ENCODE data around the gene HSFX2.
"Not testable (repeated sequence)": the region's sequence is repeated elsewhere in the genome, so short reads cannot be mapped to it uniquely, and the experiment has no call there.

HSFX2 gene

GRCh38 chrX:149573456-149573855 lies 21.7 kb downstream of the HSFX2 start:
- H3K36me3 ChIP-seq (ENCODE audit: control insufficient read depth, low read length); H3K4me2 ChIP-seq (ENCODE audit: low read length); H3K4me1 ChIP-seq (ENCODE audit: control insufficient read depth, low read length); H3K79me2 ChIP-seq (ENCODE audit: control insufficient read depth, low read length); H4K20me1 ChIP-seq (ENCODE audit: control insufficient read depth, insufficient read depth, low read depth, low read length); H3K4me3 ChIP-seq (ENCODE audit: low read length); H3K27me3 ChIP-seq (ENCODE audit: control insufficient read depth, low read length); H3K9me2 ChIP-seq (replicated peaks; ENCODE audit: control insufficient read depth, low read length); H3K9me3 ChIP-seq (ENCODE audit: control insufficient read depth, insufficient read depth, low read length); H3K27ac ChIP-seq (ENCODE audit: low read depth, low read length); H3F3A ChIP-seq (ENCODE audit: control insufficient read depth, insufficient read depth): not testable (repeated sequence)

DNA sequence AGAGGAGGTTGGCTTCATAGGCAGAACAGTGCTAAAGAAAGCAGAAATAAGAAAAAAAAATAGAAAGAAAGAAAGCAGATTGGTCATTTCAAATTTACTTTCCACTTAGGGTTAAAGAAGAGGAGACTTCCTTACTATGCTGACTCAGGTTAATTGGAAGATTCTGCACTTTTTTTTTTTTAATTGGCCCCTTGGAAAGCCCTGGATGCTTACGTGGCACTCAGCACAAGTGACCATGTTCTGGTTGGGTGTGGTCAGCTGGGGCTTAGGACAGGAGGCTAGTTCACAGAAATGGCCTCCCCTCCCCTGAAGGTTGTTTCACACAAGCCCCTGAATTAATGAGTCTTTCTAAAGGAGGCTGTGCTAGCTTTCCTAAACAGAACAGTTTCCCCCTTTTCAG lies 22.4 kb downstream of the HSFX2 start:
- Histone ChIP-seq H3K36me3 (ENCODE audit: control insufficient read depth, low read length) (no peaks in the 10 kb centered on the region), H4K20me1 (ENCODE audit: control insufficient read depth, insufficient read depth, low read depth, low read length) (no peaks in the 10 kb centered on the region), H3K4me3 (ENCODE audit: low read length) (no peak overlapping the region), H3K27me3 (ENCODE audit: control insufficient read depth, low read length) (no peaks in the 10 kb centered on the region), H3K9me3 (ENCODE audit: control insufficient read depth, insufficient read depth, low read length) (no peaks in the 10 kb centered on the region), H3K4me1 (ENCODE audit: control insufficient read depth, low read length) (no peaks in the 10 kb centered on the region), H3F3A (ENCODE audit: control insufficient read depth, insufficient read depth) (no peaks in the 10 kb centered on the region), H3K27ac (ENCODE audit: low read depth, low read length) (no peak overlapping the region), H3K79me2 (ENCODE audit: control insufficient read depth, low read length) (no peaks in the 10 kb centered on the region), H3K9me2 (replicated peaks; ENCODE audit: control insufficient read depth, low read length) (no peaks in the 10 kb centered on the region), H3K4me2 (ENCODE audit: low read length) (no peak overlapping the region)
- TF ChIP-seq CTCF (IDR thresholded peaks at IDR 0.05; ENCODE audit: low read depth, low read length, poor library complexity, severe bottlenecking) (no peak), EZH2phosphoT487 (IDR thresholded peaks at IDR 0.05; ENCODE audit: borderline replicate concordance, low read length) (no peak)

GRCh38 chrX:149571770-149572169 lies 23.3 kb downstream of the HSFX2 start:
- no peaks in the 10 kb centered on the region for H3F3A ChIP-seq (ENCODE audit: control insufficient read depth, insufficient read depth)
- no peak overlapping the region for H3K4me2 ChIP-seq (ENCODE audit: low read length)
- no peaks in the 10 kb centered on the region for H3K9me3 ChIP-seq (ENCODE audit: control insufficient read depth, insufficient read depth, low read length)
- H3K4me3 ChIP-seq (ENCODE audit: low read length): no peak overlapping the region
- H3K4me1 ChIP-seq (ENCODE audit: control insufficient read depth, low read length): no peaks in the 10 kb centered on the region
- no peaks in the 10 kb centered on the region for H3K79me2 ChIP-seq (ENCODE audit: control insufficient read depth, low read length)
- no peaks in the 10 kb centered on the region for H3K27me3 ChIP-seq (ENCODE audit: control insufficient read depth, low read length)
- no peak for TF ChIP-seq CTCF (IDR thresholded peaks at IDR 0.05; ENCODE audit: low read depth, low read length, poor library complexity, severe bottlenecking)
- TF ChIP-seq EZH2phosphoT487 (IDR thresholded peaks at IDR 0.05; ENCODE audit: borderline replicate concordance, low read length): no peak
- H4K20me1 ChIP-seq (ENCODE audit: control insufficient read depth, insufficient read depth, low read depth, low read length): no peaks in the 10 kb centered on the region
- H3K36me3 ChIP-seq (ENCODE audit: control insufficient read depth, low read length): no peaks in the 10 kb centered on the region
- H3K9me2 ChIP-seq (replicated peaks; ENCODE audit: control insufficient read depth, low read length): no peaks in the 10 kb centered on the region
- no peak overlapping the region for H3K27ac ChIP-seq (ENCODE audit: low read depth, low read length)

DNA sequence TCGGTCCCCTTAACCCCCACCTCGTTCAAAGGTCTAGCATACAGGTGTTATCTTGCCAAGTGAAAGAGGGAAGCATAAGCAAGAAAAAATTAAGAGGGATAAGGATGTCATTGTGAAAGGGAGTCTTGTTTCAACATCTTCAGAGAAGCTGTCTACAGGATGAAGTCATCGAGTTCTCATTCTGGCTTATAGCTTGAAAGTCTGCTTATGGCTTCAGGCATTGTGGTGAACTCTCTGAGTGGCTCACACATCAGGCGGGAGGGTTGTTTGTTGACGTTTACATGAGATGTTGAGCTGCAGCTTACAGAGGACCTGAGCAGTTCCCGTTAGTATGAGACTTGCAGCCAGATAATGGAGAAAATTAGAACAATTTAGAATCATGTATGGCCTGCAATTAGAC lies 24.4 kb downstream of the HSFX2 start:
- H3K9me2 ChIP-seq (replicated peaks; ENCODE audit: control insufficient read depth, low read length): no peaks in the 10 kb centered on the region
- no peaks in the 10 kb centered on the region for H3K79me2 ChIP-seq (ENCODE audit: control insufficient read depth, low read length)
- H3K27me3 ChIP-seq (ENCODE audit: control insufficient read depth, low read length): no peaks in the 10 kb centered on the region
- no peak overlapping the region for H3K27ac ChIP-seq (ENCODE audit: low read depth, low read length)
- H3K4me3 ChIP-seq (ENCODE audit: low read length): no peak overlapping the region
- H3F3A ChIP-seq (ENCODE audit: control insufficient read depth, insufficient read depth): no peaks in the 10 kb centered on the region
- no peaks in the 10 kb centered on the region for H4K20me1 ChIP-seq (ENCODE audit: control insufficient read depth, insufficient read depth, low read depth, low read length)
- no peaks in the 10 kb centered on the region for H3K36me3 ChIP-seq (ENCODE audit: control insufficient read depth, low read length)
- H3K4me1 ChIP-seq (ENCODE audit: control insufficient read depth, low read length): no peaks in the 10 kb centered on the region
- H3K9me3 ChIP-seq (ENCODE audit: control insufficient read depth, insufficient read depth, low read length): no peaks in the 10 kb centered on the region
- TF ChIP-seq EZH2phosphoT487 (IDR thresholded peaks at IDR 0.05; ENCODE audit: borderline replicate concordance, low read length) (no peak), CTCF (IDR thresholded peaks at IDR 0.05; ENCODE audit: low read depth, low read length, poor library complexity, severe bottlenecking) (no peak)
- H3K4me2 ChIP-seq (ENCODE audit: low read length): no peak overlapping the region

Measured in DOHH2 (cell line).